Keratinocyte (primary cell): ENCODE results near the gene DAGLA. TPM values are rescaled to one million over a fixed set of nuclear protein-coding genes. Genes with fewer than 3 reads are reported as not detected.

Source experiments
- DNase-seq: peaks from one replicate; pipeline ENCODE4 v3.0.0-alpha.2; 2011; ENCODE audit warnings: low read depth, missing footprints, low spot score
- FAIRE-seq: peaks from 2 replicates; lab custom pipeline; 2011; peaks lifted over from hg19 to GRCh38; lab: Jason Lieb, UNC
- H2AFZ ChIP-seq: 2 replicates; pipeline ENCODE4 v1.6.0; 2012; ENCODE audit warnings: low read length, control low read depth, inconsistent platforms; ENCODE audit not compliant: control insufficient read depth
- H3K27ac ChIP-seq: 2 replicates; pipeline ENCODE4 v1.5.1; 2011; ENCODE audit warnings: low read length; ENCODE audit not compliant: control insufficient read depth, insufficient read depth
- H3K27me3 ChIP-seq: 3 replicates; pipeline ENCODE4 v1.6.0; 2011; ENCODE audit warnings: low read length; ENCODE audit not compliant: control insufficient read depth, insufficient read depth; ENCODE audit errors: extremely low read depth
- H3K36me3 ChIP-seq, 2 experiments: 2 replicates in 1 of 2; 3 replicates in 1 of 2; pipeline ENCODE4 v1.5.1; 2011; ENCODE audit warnings: low read length in 2 of 2, mild to moderate bottlenecking in 1 of 2; ENCODE audit not compliant: control insufficient read depth in 2 of 2, insufficient read depth in 2 of 2; ENCODE audit errors: extremely low read depth in 1 of 2
- H3K4me1 ChIP-seq: 3 replicates; pipeline ENCODE4 v1.5.1; 2011; ENCODE audit warnings: low read length; ENCODE audit not compliant: control insufficient read depth, insufficient read depth; ENCODE audit errors: extremely low read depth
- H3K4me2 ChIP-seq: 3 replicates; pipeline ENCODE4 v1.6.0; 2011; ENCODE audit warnings: low read depth, low read length; ENCODE audit not compliant: control insufficient read depth, insufficient read depth; ENCODE audit errors: extremely low read depth
- H3K4me3 ChIP-seq, 3 experiments: fragments of 200-600 bp in 1 of 3; sonication (generic) in 1 of 3; 2 replicates in 2 of 3; 3 replicates in 1 of 3; pipeline ENCODE4 v1.5.1; 2011 to 2016; ENCODE audit warnings: low read length in 3 of 3, mild to moderate bottlenecking in 3 of 3, control low read depth in 2 of 3, inconsistent platforms in 1 of 3, low read depth in 1 of 3, mixed read lengths in 1 of 3, mixed run types in 1 of 3, moderate library complexity in 1 of 3; ENCODE audit not compliant: control insufficient read depth in 2 of 3, insufficient read depth in 2 of 3; ENCODE audit errors: extremely low read depth in 1 of 3
- H3K79me2 ChIP-seq: 2 replicates; pipeline ENCODE4 v1.6.0; 2012; ENCODE audit warnings: low read length; ENCODE audit not compliant: control insufficient read depth, insufficient read depth
- H3K9ac ChIP-seq: 3 replicates; pipeline ENCODE4 v1.6.0; 2011; ENCODE audit warnings: low read length; ENCODE audit not compliant: control insufficient read depth, insufficient read depth; ENCODE audit errors: extremely low read depth
- H3K9me1 ChIP-seq: 3 replicates; pipeline ENCODE4 v1.6.0; 2011; ENCODE audit warnings: low read length; ENCODE audit not compliant: control insufficient read depth, insufficient read depth; ENCODE audit errors: extremely low read depth
- H3K9me3 ChIP-seq: 2 replicates; pipeline ENCODE4 v1.5.1; 2012; ENCODE audit warnings: low read depth, low read length; ENCODE audit not compliant: control insufficient read depth
- H4K20me1 ChIP-seq: 3 replicates; pipeline ENCODE4 v1.6.0; 2011; ENCODE audit warnings: low read length; ENCODE audit not compliant: control insufficient read depth, insufficient read depth; ENCODE audit errors: extremely low read depth
- CTCF ChIP-seq, 3 experiments: IDR thresholded peaks in 1 of 3; conservative IDR thresholded peaks in 1 of 3; optimal IDR thresholded peaks in 1 of 3; 2 replicates in 2 of 3; 3 replicates in 1 of 3; pipeline versions ENCODE3 to v1.5.1; 2011; ENCODE audit warnings: low read length in 3 of 3, mild to moderate bottlenecking in 3 of 3, moderate library complexity in 2 of 3, control low read depth in 1 of 3, inconsistent platforms in 1 of 3; ENCODE audit not compliant: insufficient read depth in 2 of 3; ENCODE audit errors: extremely low read depth in 1 of 3
- EZH2 ChIP-seq: IDR thresholded peaks from one replicate; pipeline ENCODE4 v1.6.1; 2012; ENCODE audit warnings: inconsistent platforms, mild to moderate bottlenecking, low read length, moderate library complexity
- dilution Hi-C: fragments of 300-500 bp; cut with MboI; formaldehyde crosslinking; loops from one replicate; pipeline ENCODE4 v1.7.0; 2020; ENCODE audit warnings: low sequenced_read_pairs; ENCODE audit not compliant: extremely low pct_ligation_motif_present
- polyA plus RNA-seq, 5 experiments: library from polyadenylated mRNA; depleted of rRNA in 3 of 5; stranded (reverse) in 3 of 5; stranded (forward) in 1 of 5; unstranded in 1 of 5; fragments of >200 nt; gene quantifications; 1 replicate in 1 of 5; 2 replicates in 3 of 5; 3 replicates in 1 of 5; pipeline versions ENCODE4 v1.2.1 to v1.2.3, GENCODE V29; 2011 to 2012; ENCODE audit warnings: missing spikeins in 2 of 5, low read depth in 1 of 5, low replicate concordance in 1 of 5

The DAGLA gene
- polyA plus RNA-seq, 1 donor (not counting 4 experiments of a cell fraction or from before 2014, with no cell fraction given): 0.03 TPM

- no peaks in the 10 kb centered on the region for H4K20me1 ChIP-seq
- H3K4me3 ChIP-seq: no peak overlapping the region
- TF ChIP-seq EZH2 (no peak), CTCF (optimal IDR thresholded peaks at IDR 0.05 in 1 of 3, IDR thresholded peaks at IDR 0.05 in 1 of 3, conservative IDR thresholded peaks at IDR 0.05 in 1 of 3; ENCODE audit: extremely low read depth in 1 of 3, insufficient read depth in 2 of 3, low read length in 3 of 3) (no peak)
- dilution Hi-C loops: no loop called here
- H3K4me2 ChIP-seq: no peak overlapping the region
- peaks cover 58% of the 10 kb centered on the region for H3K27me3 ChIP-seq
- H3K9me3 ChIP-seq: no peaks in the 10 kb centered on the region
- DNase-seq (no peak), FAIRE-seq (no peak)
- no peak overlapping the region for H3K27ac ChIP-seq
- H3K9me1 ChIP-seq: no peaks in the 10 kb centered on the region
- no peak overlapping the region for H2AFZ ChIP-seq
- H3K4me1 ChIP-seq: no peaks in the 10 kb centered on the region
- H3K9ac ChIP-seq: no peak overlapping the region
- H3K79me2 ChIP-seq: no peaks in the 10 kb centered on the region
- H3K36me3 ChIP-seq: no peaks in the 10 kb centered on the region
Measured at GRCh38 chr11:61710019-61710418, 29.8 kb downstream of the DAGLA start.

- Histone ChIP-seq H3K4me3 (no peak overlapping the region), H3K9me3 (no peaks in the 10 kb centered on the region), H3K4me1 (no peaks in the 10 kb centered on the region), H3K27me3 (peaks cover 58% of the 10 kb centered on the region), H4K20me1 (no peaks in the 10 kb centered on the region), H3K79me2 (no peaks in the 10 kb centered on the region), H3K36me3 (no peaks in the 10 kb centered on the region), H2AFZ (no peak overlapping the region), H3K9me1 (no peaks in the 10 kb centered on the region), H3K4me2 (no peak overlapping the region), H3K9ac (no peak overlapping the region), H3K27ac (no peak overlapping the region)
- FAIRE-seq (no peak), DNase-seq (no peak)
- TF ChIP-seq CTCF (optimal IDR thresholded peaks at IDR 0.05 in 1 of 3, IDR thresholded peaks at IDR 0.05 in 1 of 3, conservative IDR thresholded peaks at IDR 0.05 in 1 of 3; ENCODE audit: extremely low read depth in 1 of 3, insufficient read depth in 2 of 3, low read length in 3 of 3) (no peak), EZH2 (no peak)
- dilution Hi-C loops: no loop called here
Measured at GRCh38 chr11:61711037-61711436, 30.8 kb downstream of the DAGLA start.
